GM18870 (cell line): ENCODE results near the gene LRBA.
"Not testable (repeated sequence)": the region's sequence is repeated elsewhere in the genome, so short reads cannot be mapped to it uniquely, and the experiment has no call there.

Experiments
- ATAC-seq: cut with Tn5 transposase; IDR thresholded peaks from one replicate; pipeline ENCODE4 v1.9.1; 2021; ENCODE audit warnings: moderate library complexity; ENCODE audit not compliant: unreplicated experiment

The LRBA gene

GRCh38 chr4:150573534-150573933 lies 441.6 kb downstream of the LRBA start:
- no peak for ATAC-seq

GRCh38 chr4:150572704-150573504 lies 442.2 kb downstream of the LRBA start:
- ATAC-seq, result no peak

DNA sequence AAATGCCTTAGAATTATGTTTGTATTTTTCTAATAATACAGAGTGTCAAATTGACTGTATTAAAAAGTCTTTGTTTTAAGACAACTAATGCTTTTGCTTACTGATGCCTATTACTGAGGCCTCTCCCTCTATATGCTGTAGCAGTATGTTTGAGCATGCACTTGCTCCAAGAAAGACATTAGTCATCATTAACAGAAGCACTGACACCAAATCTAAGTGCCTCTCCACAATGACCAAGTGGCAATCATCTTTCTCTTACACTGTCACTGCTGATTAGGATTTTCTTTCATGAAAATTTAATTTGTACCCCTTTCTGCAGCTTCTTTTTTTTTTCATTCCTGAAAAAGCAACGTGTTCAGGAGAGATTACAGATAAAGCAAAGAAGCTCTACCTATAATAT lies 444.2 kb downstream of the LRBA start:
- ATAC-seq, result no peak

- no peak for ATAC-seq
These were observed 445.0 kb downstream of the LRBA start for GRCh38 chr4:150569998-150570535.

DNA sequence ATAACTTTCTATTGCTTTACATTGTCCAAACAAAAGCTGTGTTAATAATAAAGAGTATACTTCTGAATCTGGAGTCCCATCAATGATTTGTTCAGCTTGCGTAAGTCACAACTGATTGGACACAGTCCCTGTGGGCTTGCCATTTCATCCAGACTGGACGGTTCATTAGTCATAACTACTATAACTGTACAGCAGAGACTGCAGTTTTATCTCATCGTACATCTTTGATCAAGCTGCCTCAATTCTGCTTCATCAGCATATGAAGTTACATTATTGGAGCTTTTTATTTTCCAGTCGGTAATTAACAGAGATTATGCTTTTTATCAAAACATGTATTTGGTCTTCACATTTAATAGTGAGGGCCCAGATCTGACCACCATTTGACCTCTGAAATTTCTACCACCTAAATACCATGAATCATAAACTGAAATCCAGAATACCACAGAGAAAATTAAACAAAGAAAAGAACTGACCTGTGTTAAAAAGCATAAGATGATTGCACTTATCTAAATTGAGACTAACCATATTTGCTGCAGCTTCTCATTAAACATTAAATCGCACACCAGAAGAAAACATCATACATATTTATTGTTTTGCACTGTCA lies 445.6 kb downstream of the LRBA start:
- ATAC-seq, result no peak

GRCh38 chr4:150567070-150567469 lies 448.0 kb downstream of the LRBA start:
- ATAC-seq, result no peak

DNA sequence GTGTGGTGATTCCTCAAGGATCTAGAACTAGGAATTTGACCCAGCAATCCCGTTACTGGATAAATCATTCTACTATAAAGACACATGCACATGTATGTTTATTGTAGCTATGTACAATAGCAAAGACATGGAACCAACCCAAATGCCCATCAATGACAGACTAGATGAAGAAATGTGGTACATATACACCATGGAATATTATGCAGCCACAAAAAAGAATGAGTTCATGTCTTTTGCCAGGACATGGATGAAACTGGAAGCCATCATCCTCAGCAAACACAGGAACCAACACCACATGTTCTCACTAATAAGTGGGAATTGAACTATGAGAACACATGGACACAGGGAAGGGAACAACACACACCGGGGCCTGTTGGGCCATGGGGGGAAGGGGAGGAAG lies 450.1 kb downstream of the LRBA start:
- not testable (repeated sequence) for ATAC-seq

- no peak for ATAC-seq
These were observed 452.3 kb downstream of the LRBA start for GRCh38 chr4:150562751-150563150.

- ATAC-seq, result no peak
These were observed 452.8 kb downstream of the LRBA start for GRCh38 chr4:150562250-150562649.

DNA sequence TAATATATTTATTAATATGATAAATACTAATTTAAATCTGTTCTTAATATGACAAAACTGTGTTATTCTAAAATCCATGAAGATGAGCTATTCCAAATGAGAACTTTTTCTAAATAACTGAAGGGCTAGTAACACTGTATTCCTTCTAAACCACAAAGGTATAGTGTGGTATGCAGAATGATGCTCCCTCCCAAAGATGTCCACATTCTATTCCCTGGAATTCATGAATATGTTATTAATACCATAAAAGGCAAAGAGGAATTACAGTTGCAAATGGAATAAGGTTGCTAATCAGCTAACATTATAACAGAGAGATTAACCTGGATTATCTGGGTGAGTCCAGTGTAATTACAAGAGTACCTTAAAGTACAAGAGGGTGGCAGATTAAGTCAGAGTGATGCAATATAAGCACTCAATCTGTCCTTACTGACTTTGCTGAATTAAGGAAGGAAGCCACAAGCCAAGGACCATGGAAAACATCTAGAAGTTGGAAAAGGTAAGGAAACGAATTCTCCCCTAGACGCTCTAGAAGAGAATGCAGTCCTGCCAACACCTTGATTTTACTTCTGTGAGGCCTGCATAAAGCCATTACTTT lies 453.8 kb downstream of the LRBA start:
- ATAC-seq, result no peak

GRCh38 chr4:150557811-150558210 lies 457.3 kb downstream of the LRBA start:
- ATAC-seq, result not testable (repeated sequence)

- no peak for ATAC-seq
These were observed 467.8 kb downstream of the LRBA start for GRCh38 chr4:150547154-150547838.

- ATAC-seq, result no peak
These were observed 468.8 kb downstream of the LRBA start for GRCh38 chr4:150546286-150546685.

GRCh38 chr4:150543042-150543441 lies 472.0 kb downstream of the LRBA start:
- ATAC-seq, result no peak

DNA sequence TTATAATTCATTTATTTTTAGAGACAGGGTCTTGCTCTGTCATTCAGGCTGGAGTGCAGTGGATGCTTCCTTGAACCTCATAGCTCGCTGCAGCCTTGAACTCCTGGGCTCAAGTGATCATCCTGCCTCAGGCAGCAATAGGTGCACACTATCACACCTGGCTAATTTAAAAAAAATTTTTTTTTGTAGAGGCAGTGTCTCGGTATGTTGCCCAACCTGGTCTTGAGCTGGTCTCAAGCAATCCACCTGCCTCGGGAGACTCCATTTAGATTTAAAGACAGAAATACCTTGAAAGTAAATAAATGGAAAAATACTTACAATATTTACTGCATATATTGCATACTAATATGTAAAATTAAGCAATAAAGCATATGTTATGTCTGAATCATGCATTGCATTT lies 473.4 kb downstream of the LRBA start:
- no peak for ATAC-seq

- ATAC-seq, result no peak
These were observed 474.1 kb downstream of the LRBA start for GRCh38 chr4:150540959-150541360.

GRCh38 chr4:150540536-150540935 lies 474.5 kb downstream of the LRBA start:
- ATAC-seq, result no peak

- ATAC-seq, result not testable (repeated sequence)
These were observed 477.2 kb downstream of the LRBA start for GRCh38 chr4:150537911-150538310.

- no peak for ATAC-seq
These were observed 480.3 kb downstream of the LRBA start for GRCh38 chr4:150534818-150535217.

DNA sequence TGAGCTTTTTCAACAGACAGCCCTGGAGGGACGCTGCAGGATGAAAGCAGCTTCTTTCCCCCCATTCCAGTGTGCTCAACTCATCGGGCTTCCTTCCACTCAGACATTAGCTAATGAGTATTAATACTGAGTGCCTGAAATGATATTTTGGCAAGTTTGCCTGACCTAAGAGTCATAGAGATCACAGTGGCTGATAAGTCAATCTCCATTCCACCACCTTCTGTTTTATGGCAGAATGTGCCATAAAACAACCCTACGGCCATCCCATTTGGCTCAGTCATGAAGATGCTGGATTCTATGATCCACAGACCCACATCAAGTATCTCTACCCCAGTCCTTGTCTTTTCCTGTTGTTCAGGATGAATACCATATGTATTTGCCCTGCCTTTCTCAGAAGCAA lies 481.4 kb downstream of the LRBA start:
- no peak for ATAC-seq

DNA sequence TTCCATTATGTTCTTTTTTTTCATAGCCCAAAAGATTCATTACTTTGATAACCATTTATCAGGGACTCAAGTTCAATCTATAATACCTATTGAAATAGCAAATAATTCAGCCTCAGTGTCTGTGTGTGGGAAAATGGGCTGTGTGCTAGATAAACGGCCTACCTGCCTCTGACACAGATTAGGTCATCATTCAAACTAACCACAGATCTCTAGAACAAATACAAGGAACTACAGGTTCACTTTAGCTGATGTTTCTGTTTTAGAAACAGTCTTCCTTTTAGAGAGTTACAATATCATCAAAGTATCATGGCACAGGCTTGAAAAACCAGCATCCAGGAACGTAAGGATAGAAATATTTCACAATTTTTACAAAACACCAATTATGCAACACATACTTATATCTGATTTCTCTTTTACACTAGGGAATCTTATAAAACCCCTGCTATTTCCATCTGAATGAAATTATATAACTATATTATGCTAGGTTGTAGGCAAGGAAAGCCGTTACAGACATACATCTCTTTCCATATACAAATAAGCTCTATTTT lies 489.7 kb downstream of the LRBA start:
- no peak for ATAC-seq
